HL-60 (cell line): ENCODE results near the gene SREBF1.
"Not testable (repeated sequence)": the region's sequence is repeated elsewhere in the genome, so short reads cannot be mapped to it uniquely, and the experiment has no call there.

Experiments used
- POLR2AphosphoS5 ChIP-seq: IDR thresholded peaks from 2 replicates; pipeline ENCODE4 v1.6.1; 2012; ENCODE audit warnings: low read depth
- TF ChIP-seq, protein P1 (sequence below): IDR thresholded peaks from one replicate; pipeline ENCODE4 v1.5.1; 2011; ENCODE audit warnings: low read length, control low read depth, inconsistent platforms; ENCODE audit not compliant: insufficient read depth

DNA sequence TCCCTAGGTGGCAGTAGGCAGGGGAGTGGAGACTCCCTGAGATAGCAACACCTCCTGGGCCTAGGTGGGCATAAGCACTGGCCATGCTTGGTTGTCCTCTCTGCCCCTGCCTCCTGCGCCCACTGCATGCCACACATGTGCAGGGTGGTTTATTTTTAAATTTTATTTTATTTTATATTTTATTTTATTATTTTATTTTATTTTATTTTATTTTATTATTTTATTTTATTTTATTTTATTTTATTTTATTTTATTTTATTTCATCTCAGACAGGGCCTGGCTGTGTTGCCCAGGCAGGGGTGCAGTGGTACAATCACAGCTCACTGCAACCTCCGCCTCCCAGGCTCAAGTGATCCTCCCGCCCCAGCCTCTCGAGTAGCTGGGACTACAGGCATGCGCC is 28.6 kb downstream of the SREBF1 start:
- TF ChIP-seq, protein P1, sequence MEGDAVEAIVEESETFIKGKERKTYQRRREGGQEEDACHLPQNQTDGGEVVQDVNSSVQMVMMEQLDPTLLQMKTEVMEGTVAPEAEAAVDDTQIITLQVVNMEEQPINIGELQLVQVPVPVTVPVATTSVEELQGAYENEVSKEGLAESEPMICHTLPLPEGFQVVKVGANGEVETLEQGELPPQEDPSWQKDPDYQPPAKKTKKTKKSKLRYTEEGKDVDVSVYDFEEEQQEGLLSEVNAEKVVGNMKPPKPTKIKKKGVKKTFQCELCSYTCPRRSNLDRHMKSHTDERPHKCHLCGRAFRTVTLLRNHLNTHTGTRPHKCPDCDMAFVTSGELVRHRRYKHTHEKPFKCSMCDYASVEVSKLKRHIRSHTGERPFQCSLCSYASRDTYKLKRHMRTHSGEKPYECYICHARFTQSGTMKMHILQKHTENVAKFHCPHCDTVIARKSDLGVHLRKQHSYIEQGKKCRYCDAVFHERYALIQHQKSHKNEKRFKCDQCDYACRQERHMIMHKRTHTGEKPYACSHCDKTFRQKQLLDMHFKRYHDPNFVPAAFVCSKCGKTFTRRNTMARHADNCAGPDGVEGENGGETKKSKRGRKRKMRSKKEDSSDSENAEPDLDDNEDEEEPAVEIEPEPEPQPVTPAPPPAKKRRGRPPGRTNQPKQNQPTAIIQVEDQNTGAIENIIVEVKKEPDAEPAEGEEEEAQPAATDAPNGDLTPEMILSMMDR: not testable (repeated sequence)
- not testable (repeated sequence) for TF ChIP-seq POLR2AphosphoS5
